GM21390 (cell line): ENCODE results near the gene MAN2A2.
"Not testable (repeated sequence)": the region's sequence is repeated elsewhere in the genome, so short reads cannot be mapped to it uniquely, and the experiment has no call there.

Experiments
- ATAC-seq: cut with Tn5 transposase; IDR thresholded peaks from one replicate; pipeline ENCODE4 v1.9.1; 2021; ENCODE audit not compliant: unreplicated experiment

Gene MAN2A2

DNA sequence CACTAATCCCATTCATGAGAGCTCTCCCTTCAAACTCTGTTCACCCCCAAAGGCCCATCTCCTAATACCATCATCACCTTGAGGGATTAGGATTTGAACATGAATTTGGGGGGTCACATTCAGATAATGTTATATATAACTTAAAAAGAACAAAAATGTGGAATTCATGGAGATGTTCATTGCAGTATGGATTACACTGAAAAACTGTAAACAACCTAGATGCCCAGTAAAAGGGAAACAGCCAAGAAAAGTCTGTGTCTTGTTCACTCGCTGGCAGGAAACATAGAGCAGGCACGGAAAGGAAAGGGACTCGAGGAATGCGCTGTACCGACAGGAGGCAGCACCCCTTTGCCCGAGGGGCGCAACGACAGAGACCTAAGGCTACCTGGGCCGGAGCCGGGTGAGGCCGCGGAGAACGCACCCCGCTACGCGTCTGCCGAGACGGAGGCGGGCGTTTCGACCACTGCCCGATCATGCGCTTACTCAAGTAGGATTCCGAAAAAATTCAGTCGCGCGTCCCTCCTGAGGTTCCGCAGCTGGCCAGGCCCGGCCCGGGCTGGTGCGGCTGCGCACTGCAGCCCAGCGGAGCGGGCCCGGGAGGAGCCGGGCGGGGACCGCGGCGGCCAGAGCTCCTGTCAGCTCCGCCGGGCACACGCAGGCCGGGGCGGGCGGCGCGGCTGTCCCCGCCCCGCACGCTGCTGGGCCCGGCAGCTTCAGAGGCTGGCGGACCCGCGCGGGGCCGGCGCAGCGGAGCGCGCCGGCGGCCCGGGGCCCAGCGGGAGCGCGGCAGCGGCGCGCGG lies 862 bp upstream of the MAN2A2 start:
- peak; percentile 70 for ATAC-seq

DNA sequence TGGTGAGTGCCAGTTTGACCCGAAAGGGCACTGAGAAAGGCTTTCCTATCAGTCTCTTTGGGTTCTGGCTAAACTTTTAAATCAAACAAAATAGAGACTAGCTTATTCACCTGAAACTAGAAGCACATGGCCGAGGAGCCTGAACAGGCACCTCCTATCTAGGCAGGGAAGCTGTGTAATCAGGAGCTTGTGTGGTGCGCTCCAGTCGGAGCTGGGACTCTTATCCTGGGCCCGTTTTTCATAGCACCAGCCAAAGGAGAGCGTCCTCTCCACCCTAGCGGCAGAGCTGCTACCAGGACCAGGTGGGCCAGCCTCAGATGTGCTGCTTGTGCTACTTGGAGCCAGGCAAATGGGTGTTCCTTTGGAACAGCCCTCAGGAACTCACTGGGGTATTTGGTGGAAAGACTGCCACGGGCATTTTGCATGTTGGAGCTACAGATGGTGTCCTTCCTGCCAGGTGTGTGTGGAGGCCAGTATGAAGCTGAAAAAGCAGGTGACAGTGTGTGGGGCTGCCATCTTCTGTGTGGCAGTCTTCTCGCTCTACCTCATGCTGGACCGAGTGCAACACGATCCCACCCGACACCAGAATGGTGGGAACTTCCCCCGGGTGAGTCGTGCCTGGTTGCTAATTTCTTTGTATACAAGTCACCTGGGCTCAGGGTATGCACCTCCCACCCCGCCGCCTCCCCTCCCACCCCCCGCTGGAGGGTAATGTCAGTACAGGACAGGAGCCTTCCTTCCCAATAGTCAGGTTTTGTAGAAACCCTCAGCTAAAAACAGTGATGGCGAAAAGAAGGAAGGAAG lies 833 bp downstream of the MAN2A2 start:
- no peak for ATAC-seq

GRCh38 chr15:90904746-90905145 lies 1.6 kb downstream of the MAN2A2 start:
- ATAC-seq, result no peak

- ATAC-seq, result no peak
These were observed 2.4 kb downstream of the MAN2A2 start for GRCh38 chr15:90905306-90906180.

- no peak for ATAC-seq
These were observed 3.2 kb downstream of the MAN2A2 start for GRCh38 chr15:90906181-90906849.

DNA sequence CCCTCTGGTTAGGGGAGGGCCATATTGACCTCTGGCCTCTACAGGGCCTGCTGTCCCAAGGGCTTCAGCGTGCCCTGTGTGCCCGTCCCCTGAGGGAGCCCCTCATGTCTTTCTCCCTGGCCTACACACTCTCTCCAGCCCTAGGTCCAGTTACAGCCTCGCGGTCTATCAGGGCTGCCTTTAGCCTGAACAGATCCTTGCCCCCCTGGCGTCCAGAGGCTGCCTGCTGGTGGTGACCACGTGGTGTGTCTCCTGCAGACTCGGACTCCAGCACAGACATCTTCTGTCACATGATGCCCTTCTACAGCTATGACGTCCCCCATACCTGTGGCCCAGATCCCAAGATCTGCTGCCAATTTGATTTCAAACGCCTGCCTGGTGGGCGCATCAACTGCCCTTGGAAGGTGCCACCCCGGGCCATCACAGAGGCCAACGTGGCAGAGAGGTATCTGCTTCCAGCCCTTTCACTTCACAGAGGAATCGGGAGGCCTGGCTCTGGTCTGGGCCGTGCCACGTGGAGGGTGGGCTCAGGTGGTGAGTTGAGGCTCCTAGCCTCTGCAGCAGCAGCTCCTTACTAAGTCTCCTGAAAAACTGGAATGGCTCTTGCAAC lies 4.1 kb downstream of the MAN2A2 start:
- ATAC-seq, result no peak

- ATAC-seq, result no peak
These were observed 4.9 kb downstream of the MAN2A2 start for GRCh38 chr15:90907838-90908507.

GRCh38 chr15:90909449-90909848 lies 6.3 kb downstream of the MAN2A2 start:
- not testable (repeated sequence) for ATAC-seq

DNA sequence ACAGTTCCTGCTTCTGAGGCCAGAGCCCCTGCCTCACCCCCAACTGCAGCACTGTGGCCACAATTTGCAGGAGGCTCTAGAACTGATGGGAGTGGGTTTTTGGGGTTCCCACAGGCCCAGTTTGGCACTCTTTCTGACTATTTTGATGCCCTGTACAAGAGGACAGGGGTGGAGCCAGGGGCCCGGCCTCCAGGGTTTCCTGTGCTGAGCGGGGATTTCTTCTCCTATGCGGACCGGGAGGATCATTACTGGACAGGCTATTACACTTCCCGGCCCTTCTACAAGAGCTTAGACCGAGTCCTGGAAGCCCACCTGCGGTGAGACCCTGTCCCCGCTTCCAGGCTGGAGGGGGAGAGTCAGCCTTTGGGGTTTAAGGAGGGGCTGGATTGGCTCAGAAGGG lies 6.9 kb downstream of the MAN2A2 start:
- no peak for ATAC-seq

GRCh38 chr15:90910441-90911301 lies 7.6 kb downstream of the MAN2A2 start:
- no peak for ATAC-seq

DNA sequence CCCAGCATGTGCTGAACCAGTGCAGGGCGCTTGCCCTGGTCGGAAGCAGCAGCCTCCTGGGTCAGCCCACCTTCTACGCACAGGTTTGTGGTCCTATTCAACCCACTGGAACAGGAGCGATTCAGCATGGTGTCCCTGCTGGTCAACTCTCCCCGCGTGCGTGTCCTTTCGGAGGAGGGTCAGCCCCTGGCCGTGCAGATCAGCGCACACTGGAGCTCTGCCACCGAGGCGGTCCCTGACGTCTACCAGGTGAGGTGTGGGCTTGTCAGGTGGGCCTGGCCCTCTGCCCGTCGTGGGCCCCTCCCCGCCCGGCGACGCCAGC lies 8.2 kb downstream of the MAN2A2 start:
- ATAC-seq, result no peak

- ATAC-seq, result no peak
These were observed 9.0 kb downstream of the MAN2A2 start for GRCh38 chr15:90911906-90912769.

GRCh38 chr15:90912770-90913075 lies 9.6 kb downstream of the MAN2A2 start:
- ATAC-seq, result no peak

DNA sequence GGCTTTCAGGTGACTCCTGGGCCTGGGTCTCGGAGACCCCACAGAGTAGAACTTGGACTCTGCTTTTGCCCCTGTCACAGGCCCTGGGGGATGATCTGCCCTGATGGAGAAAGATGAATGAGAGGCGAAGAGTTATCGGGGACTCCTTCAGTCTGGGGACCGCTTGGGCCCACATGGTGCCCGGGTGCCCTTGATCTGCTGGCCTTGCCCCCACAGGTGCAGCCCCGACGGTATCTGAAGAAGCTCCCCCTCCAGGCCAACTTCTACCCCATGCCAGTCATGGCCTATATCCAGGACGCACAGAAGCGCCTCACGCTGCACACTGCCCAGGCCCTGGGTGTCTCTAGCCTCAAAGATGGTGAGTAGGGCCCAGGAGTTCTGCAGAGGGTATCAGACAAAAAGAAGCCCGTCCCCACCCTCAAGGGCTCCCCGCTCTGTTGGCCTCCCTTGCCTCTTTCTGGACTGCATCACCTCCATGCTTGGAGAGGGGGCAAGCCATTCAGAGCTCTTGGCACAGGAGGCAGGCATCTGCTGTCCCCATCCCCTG lies 10.4 kb downstream of the MAN2A2 start:
- ATAC-seq, result no peak

DNA sequence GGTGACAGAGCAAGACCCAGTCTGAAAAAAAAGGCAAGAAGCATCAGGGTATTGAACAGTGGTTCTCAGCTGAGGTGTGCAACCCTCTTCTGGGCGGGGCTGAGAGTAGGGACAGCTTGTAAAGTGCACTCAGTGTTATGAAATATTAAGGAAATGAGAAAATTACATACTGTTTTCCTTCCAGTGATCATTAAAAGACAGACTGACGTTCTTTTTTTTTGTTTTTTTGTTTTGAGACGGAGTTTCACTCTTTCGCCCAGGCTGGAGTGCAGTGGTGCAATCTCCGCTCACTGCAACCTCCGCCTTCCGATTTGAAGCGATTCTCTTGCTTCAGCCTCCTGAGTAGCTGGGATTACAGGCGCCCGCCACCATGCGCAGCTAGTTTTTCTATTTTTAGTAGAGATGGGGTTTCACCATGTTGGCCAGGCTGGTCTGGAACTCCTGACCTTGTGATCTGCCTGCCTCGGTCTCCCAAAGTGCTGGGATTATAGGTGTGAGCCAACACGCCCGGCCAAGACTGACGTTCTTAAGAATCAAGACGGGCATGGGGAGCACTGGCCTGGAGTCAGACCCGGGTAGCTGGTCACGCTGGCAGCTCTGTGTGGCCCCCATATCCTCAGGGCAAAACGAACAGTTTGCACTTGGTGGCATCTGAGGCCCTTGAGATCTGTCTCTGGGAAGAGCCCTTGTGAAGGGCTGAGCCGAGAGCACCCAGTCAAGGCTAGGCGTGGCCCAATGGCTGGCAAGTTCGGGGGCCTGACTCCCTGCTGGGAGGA lies 11.4 kb downstream of the MAN2A2 start:
- ATAC-seq, result no peak

- ATAC-seq, result no peak
These were observed 12.2 kb downstream of the MAN2A2 start for GRCh38 chr15:90915216-90915807.
